ENCODE data around the gene LMBR1L. TPM values are rescaled to one million over a fixed set of nuclear protein-coding genes. Genes with fewer than 3 reads are reported as not detected.

Gene LMBR1L
- total RNA-seq, 2 experiments from 2014 or later: 37.2 to 43.6 TPM

DNA sequence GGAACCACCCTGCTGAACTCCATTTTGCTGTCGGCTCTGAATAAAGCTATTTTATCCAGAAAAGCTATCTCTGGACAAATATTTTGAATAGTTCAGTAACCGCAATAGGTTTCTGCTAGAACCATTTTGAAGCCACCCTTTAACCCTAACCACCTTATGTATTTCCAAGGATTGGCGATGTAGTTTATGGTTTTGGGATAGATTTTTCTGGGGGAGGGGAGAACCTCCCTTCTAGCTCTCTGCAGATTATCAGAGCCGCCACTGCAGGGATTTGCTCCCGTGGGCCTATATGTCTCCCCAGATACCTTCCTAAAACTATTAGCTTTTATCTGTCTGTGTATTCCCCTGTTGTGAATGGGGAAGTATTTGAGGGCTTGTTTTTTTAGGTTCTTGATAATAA lies 22.4 kb upstream of the LMBR1L start:
- intact Hi-C loops (cut with micrococcal nuclease; ENCODE audit: unreplicated experiment): loop anchor here (5.0 kb wide), 3 partner anchors 116 to 609 kb away; partner anchors contain the start of genes DDX23, PRKAG1 and TMBIM6
- Histone ChIP-seq H4K20me1 (ENCODE audit: insufficient read depth, low read length) (peaks cover 15% of the 10 kb centered on the region), H3K9me3 (ENCODE audit: low read length) (no peaks in the 10 kb centered on the region), H3K4me2 (ENCODE audit: low read length) (peak overlapping the region; percentile 99), H3K36me3 (ENCODE audit: insufficient read depth, low read length) (peaks cover 37% of the 10 kb centered on the region), H3K4me1 (ENCODE audit: insufficient read depth, low read length, poor library complexity, severe bottlenecking) (peaks cover 22% of the 10 kb centered on the region), H3K79me2 (ENCODE audit: insufficient read depth, low read depth, low read length) (peaks cover 58% of the 10 kb centered on the region), H3K9me2 (ENCODE audit: insufficient read depth, low read length) (no peaks in the 10 kb centered on the region), H2AFZ (ENCODE audit: low read length) (peak overlapping the region; percentile 78), H3K4me3 (ENCODE audit: low read depth, low read length, poor library complexity, severe bottlenecking) (peak overlapping the region; percentile 90), H3K27ac (ENCODE audit: low read depth, low read length, poor library complexity, severe bottlenecking) (peak overlapping the region; percentile 95)
- DNase-seq (ENCODE audit: low spot score): peak; percentile 27
- POLR2A ChIA-PET: interaction anchor here (0.6 to 3.2 kb wide), 16 partner anchors 11 to 953 kb away, joined by 3 to 23 read pairs (median 4); partner anchors contain the start of genes TROAP, TUBA1A and TUBA1C
- no TSS peak for BruUV-seq (replicated peaks)
- TF ChIP-seq EZH2phosphoT487 (IDR thresholded peaks at IDR 0.05; ENCODE audit: borderline replicate concordance, low read depth, low read length): no peak
- TF ChIP-seq, protein P1, sequence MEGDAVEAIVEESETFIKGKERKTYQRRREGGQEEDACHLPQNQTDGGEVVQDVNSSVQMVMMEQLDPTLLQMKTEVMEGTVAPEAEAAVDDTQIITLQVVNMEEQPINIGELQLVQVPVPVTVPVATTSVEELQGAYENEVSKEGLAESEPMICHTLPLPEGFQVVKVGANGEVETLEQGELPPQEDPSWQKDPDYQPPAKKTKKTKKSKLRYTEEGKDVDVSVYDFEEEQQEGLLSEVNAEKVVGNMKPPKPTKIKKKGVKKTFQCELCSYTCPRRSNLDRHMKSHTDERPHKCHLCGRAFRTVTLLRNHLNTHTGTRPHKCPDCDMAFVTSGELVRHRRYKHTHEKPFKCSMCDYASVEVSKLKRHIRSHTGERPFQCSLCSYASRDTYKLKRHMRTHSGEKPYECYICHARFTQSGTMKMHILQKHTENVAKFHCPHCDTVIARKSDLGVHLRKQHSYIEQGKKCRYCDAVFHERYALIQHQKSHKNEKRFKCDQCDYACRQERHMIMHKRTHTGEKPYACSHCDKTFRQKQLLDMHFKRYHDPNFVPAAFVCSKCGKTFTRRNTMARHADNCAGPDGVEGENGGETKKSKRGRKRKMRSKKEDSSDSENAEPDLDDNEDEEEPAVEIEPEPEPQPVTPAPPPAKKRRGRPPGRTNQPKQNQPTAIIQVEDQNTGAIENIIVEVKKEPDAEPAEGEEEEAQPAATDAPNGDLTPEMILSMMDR (conservative IDR thresholded peaks at IDR 0.05; ENCODE audit: low read length): no peak
- CTCF ChIA-PET (ENCODE audit: unreplicated experiment): interaction anchor here (2.7 kb wide), 1 partner anchor 56 kb away, joined by 14 read pairs; the partner anchor contains the start of gene TUBA1A

DNA sequence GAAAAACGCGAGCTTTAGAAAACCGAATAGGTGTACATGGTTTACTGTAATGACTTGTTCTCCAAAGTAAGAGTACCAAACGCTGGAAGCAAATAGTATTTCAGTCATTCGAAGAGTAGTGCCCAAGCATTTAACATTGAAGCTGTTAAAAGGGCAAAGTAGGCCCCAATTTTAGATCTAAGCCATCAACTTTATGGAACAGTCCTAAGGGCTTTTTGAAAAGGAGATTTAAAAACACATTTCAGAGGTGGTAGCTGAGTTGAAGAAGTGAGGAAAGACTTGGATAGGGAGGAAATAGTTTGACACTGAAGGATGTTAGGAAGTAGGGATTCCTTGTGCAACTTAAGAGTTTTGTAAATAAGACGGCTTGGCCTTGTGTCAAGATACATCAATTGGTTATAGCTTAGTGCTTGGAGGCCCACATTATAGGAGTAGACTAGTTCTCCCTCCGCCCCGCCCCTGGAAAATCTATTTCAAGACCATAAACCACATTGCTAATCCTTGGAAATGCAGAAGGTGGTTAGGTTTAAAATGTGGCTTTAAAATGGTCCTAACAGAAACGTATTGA lies 21.3 kb upstream of the LMBR1L start:
- CTCF ChIA-PET (ENCODE audit: unreplicated experiment): interaction anchor here (2.7 kb wide), 1 partner anchor 57 kb away, joined by 14 read pairs; the partner anchor contains the start of gene TUBA1A
- peak; percentile 39 for DNase-seq (ENCODE audit: low spot score)
- TSS peak; percentile 87 for BruUV-seq (replicated peaks)
- intact Hi-C loops (cut with micrococcal nuclease; ENCODE audit: unreplicated experiment): loop anchor here (2.0 to 5.0 kb wide), 4 partner anchors 115 to 610 kb away; partner anchors contain the start of genes DDX23, PRKAG1, TMBIM6 and TUBA1C
- POLR2A ChIA-PET: interaction anchor here (0.5 to 3.2 kb wide), 20 partner anchors 12 to 390 kb away, joined by 3 to 24 read pairs (median 4); partner anchors contain the start of genes LMBR1L, TUBA1A and TUBA1C
- Histone ChIP-seq H3K79me2 (ENCODE audit: insufficient read depth, low read depth, low read length) (peaks cover 58% of the 10 kb centered on the region), H4K20me1 (ENCODE audit: insufficient read depth, low read length) (peaks cover 15% of the 10 kb centered on the region), H3K4me2 (ENCODE audit: low read length) (peak overlapping the region; percentile 99), H3K9me2 (ENCODE audit: insufficient read depth, low read length) (no peaks in the 10 kb centered on the region), H3K4me3 (ENCODE audit: low read depth, low read length, poor library complexity, severe bottlenecking) (peak overlapping the region; percentile 90), H3K27ac (ENCODE audit: low read depth, low read length, poor library complexity, severe bottlenecking) (peak overlapping the region; percentile 95), H3K9me3 (ENCODE audit: low read length) (no peaks in the 10 kb centered on the region), H2AFZ (ENCODE audit: low read length) (peak overlapping the region; percentile 78; the same call in 1 of the 2 replicates), H3K4me1 (ENCODE audit: insufficient read depth, low read length, poor library complexity, severe bottlenecking) (peaks cover 22% of the 10 kb centered on the region), H3K36me3 (ENCODE audit: insufficient read depth, low read length) (peaks cover 41% of the 10 kb centered on the region)
- TF ChIP-seq EZH2phosphoT487 (IDR thresholded peaks at IDR 0.05; ENCODE audit: borderline replicate concordance, low read depth, low read length): no peak
- TF ChIP-seq, protein P1 (conservative IDR thresholded peaks at IDR 0.05; ENCODE audit: low read length): no peak
